ENCODE measurements around the gene WNT10A. TPM values are rescaled to one million over a fixed set of nuclear protein-coding genes. Genes with fewer than 3 reads are reported as not detected.

Gene WNT10A
- total and polyA plus RNA-seq, 2 of the 8 experiments (the other 6 are each of a cell fraction or from before 2014, with no cell fraction given), result 0.05 TPM; not detected in 1

- H2BK15ac ChIP-seq (ENCODE audit: low read length), result no peak overlapping the region
- H2BK120ac ChIP-seq (replicated peaks; ENCODE audit: low read depth, low read length), result no peak overlapping the region
- H3K56ac ChIP-seq (replicated peaks; ENCODE audit: insufficient read length, low read depth, low read length), result no peak overlapping the region
- no peak overlapping the region for H2AK5ac ChIP-seq (ENCODE audit: low read depth, low read length)
- POLR2A ChIA-PET (ENCODE audit: partially characterized antibody), result no interaction called here
- no peaks in the 10 kb centered on the region for H3K79me2 ChIP-seq (ENCODE audit: control insufficient read depth in 1 of 2, insufficient read depth in 2 of 2, low read length in 2 of 2)
- no peak overlapping the region for H2BK5ac ChIP-seq (ENCODE audit: low read depth, low read length)
- peaks cover 0 to 8% (median 6%) of the 10 kb centered on the region in 4 experiments for H3K4me1 ChIP-seq (replicated peaks in 1 of 4; ENCODE audit: control insufficient read depth in 3 of 4, insufficient read depth in 4 of 4, low read length in 3 of 4)
- no peak overlapping the region for H3K4me2 ChIP-seq (ENCODE audit: insufficient read depth in 1 of 2, low read depth in 2 of 2, low read length in 2 of 2)
- no peak for FAIRE-seq
- CTCF ChIA-PET (ENCODE audit: partially characterized antibody), result interaction anchor here (0.7 to 7.4 kb wide), 8 partner anchors 8 to 230 kb away, joined by 3 to 83 read pairs (median 8); no protein-coding TSS in a partner anchor
- no peak overlapping the region for H2AFZ ChIP-seq (ENCODE audit: low read length)
- no peaks in the 10 kb centered on the region; the same call in 1 of the 2 replicates for H3K23me2 ChIP-seq (ENCODE audit: low read depth, low read length)
- H4K8ac ChIP-seq (ENCODE audit: extremely low read depth, insufficient read depth, low read length), result no peak overlapping the region
- H3K18ac ChIP-seq (ENCODE audit: extremely low read depth, low read length), result no peak overlapping the region
- no peak overlapping the region for H3K9ac ChIP-seq (replicated peaks in 1 of 4; ENCODE audit: extremely low read depth in 1 of 4, low read depth in 3 of 4, low read length in 3 of 4)
- H3K4me3 ChIP-seq (ENCODE audit: extremely low read depth in 1 of 4, insufficient read depth in 2 of 4, low read depth in 3 of 4, low read length in 4 of 4), result no peak overlapping the region
- H4K5ac ChIP-seq (ENCODE audit: insufficient read length, low read depth, low read length), result no peak overlapping the region
- H3K79me1 ChIP-seq (ENCODE audit: low read depth, low read length), result no peaks in the 10 kb centered on the region
- DNase-seq (ENCODE audit: low read depth in 1 of 2, low spot score in 2 of 2), result no peak
- 91% methylated on average over 4 of the region's 4 CpGs; no CpG with 5 or more reads in 1 of the 2 experiments for WGBS, 2 experiments (ENCODE audit: extremely low coverage in 1 of 2, insufficient coverage in 1 of 2, insufficient read length in 1 of 2, insufficient replicate concordance in 2 of 2, low coverage in 1 of 2, low lambda C conversion rate in 2 of 2, missing lambda C conversion rate in 1 of 2)
- H4K91ac ChIP-seq (replicated peaks; ENCODE audit: insufficient read length, low read length), result no peak overlapping the region
- H3K23ac ChIP-seq (ENCODE audit: insufficient read length), result no peak overlapping the region
- H3K27me3 ChIP-seq (replicated peaks in 1 of 4; ENCODE audit: control insufficient read depth in 3 of 4, extremely low read depth in 1 of 4, insufficient read depth in 3 of 4, low read length in 3 of 4), result peaks cover 61 to 94% (median 87%) of the 10 kb centered on the region in 4 experiments
- peak overlapping the region; percentile 68; the same call in 1 of the 2 replicates for H2BK12ac ChIP-seq (ENCODE audit: low read depth, low read length)
- no peak overlapping the region for H2BK20ac ChIP-seq (ENCODE audit: low read length)
- H3K9me3 ChIP-seq (ENCODE audit: insufficient read depth in 2 of 2, low read depth in 1 of 2, low read length in 1 of 2), result no peaks in the 10 kb centered on the region
- H3K4ac ChIP-seq (replicated peaks; ENCODE audit: insufficient read length, low read depth, low read length), result no peak overlapping the region
- no peak overlapping the region for H3K14ac ChIP-seq (ENCODE audit: insufficient read length)
- H3K27ac ChIP-seq (ENCODE audit: low read depth, low read length), result no peak overlapping the region
- peaks cover 8 to 9% of the 10 kb centered on the region in 2 experiments for H4K20me1 ChIP-seq (replicated peaks in 1 of 2; ENCODE audit: control insufficient read depth in 1 of 2, insufficient read depth in 2 of 2, low read length in 2 of 2)
- no peaks in the 10 kb centered on the region for H3K36me3 ChIP-seq (ENCODE audit: control insufficient read depth in 2 of 4, insufficient read depth in 4 of 4, low read length in 3 of 4)
- no peak for TF ChIP-seq SIRT6 (IDR thresholded peaks at IDR 0.05; ENCODE audit: low read length)
- no peak for TF ChIP-seq GTF2F1 (IDR thresholded peaks at IDR 0.05; ENCODE audit: borderline replicate concordance, low read depth, low read length)
- no peak for TF ChIP-seq RFX5 (IDR thresholded peaks at IDR 0.05; ENCODE audit: borderline replicate concordance, low read depth, low read length)
- TF ChIP-seq ZNF274 (IDR thresholded peaks at IDR 0.05; ENCODE audit: borderline replicate concordance, extremely low read depth, low read length), result no peak
- no peak for TF ChIP-seq E2F6 (IDR thresholded peaks at IDR 0.05)
- no peak for TF ChIP-seq TAF7 (optimal IDR thresholded peaks at IDR 0.05; ENCODE audit: borderline replicate concordance, low read depth, low read length)
- TF ChIP-seq SAP30 (IDR thresholded peaks at IDR 0.05; ENCODE audit: insufficient read depth, insufficient replicate concordance, low read length), result no peak
- TF ChIP-seq CTCF (IDR thresholded peaks at IDR 0.05; ENCODE audit: control extremely low read depth in 1 of 3, insufficient read depth in 1 of 3, low read depth in 1 of 3, low read length in 3 of 3), result no peak
- no peak for TF ChIP-seq YY1 (IDR thresholded peaks at IDR 0.05; ENCODE audit: low read depth, low read length)
- no peak for TF ChIP-seq SP1 (IDR thresholded peaks at IDR 0.05; ENCODE audit: low read depth, low read length)
- no peak for TF ChIP-seq CHD2 (IDR thresholded peaks at IDR 0.05; ENCODE audit: low read length)
Observed at GRCh38 chr2:218865396-218865795, 15.3 kb upstream of the WNT10A start.

All from H1 (cell line).